Mammary epithelial cell (primary cell): ENCODE data around the gene NOTCH3.

Experiments used
- CTCF ChIP-seq, 2 donors: IDR thresholded peaks in 1 of 2; conservative IDR thresholded peaks in 1 of 2; 2 replicates each; pipeline ENCODE4 v1.5.1; 2011 to 2012; ENCODE audit warnings: inconsistent platforms in 2 of 2, low read length in 2 of 2, mild to moderate bottlenecking in 2 of 2, control low read depth in 1 of 2, low read depth in 1 of 2; ENCODE audit not compliant: insufficient read depth in 1 of 2; ENCODE audit errors: extremely low read depth in 1 of 2
- EZH2 ChIP-seq: IDR thresholded peaks from 2 replicates; pipeline ENCODE4 v1.6.1; 2012; ENCODE audit warnings: low read length, inconsistent platforms, borderline replicate concordance

- TF ChIP-seq CTCF (conservative IDR thresholded peaks at IDR 0.05 in 1 of 2, IDR thresholded peaks at IDR 0.05 in 1 of 2; ENCODE audit: extremely low read depth in 1 of 2, insufficient read depth in 1 of 2, low read depth in 1 of 2, low read length in 2 of 2) (no peak), EZH2 (no peak)
Observed at GRCh38 chr19:15223649-15224361, 23.0 kb upstream of the NOTCH3 start.
